Ovary (tissue), 9 donors: ENCODE results near the gene ZC3H7B. TPM values are rescaled to one million over a fixed set of nuclear protein-coding genes. Genes with fewer than 3 reads are reported as not detected.

Source experiments
- DNase-seq, 5 donors: peaks; one replicate each; pipeline ENCODE4 v3.0.0-alpha.2; 2019 to 2020
- H3K27ac ChIP-seq, 2 donors: fragments of 200-600 bp; one replicate each; pipeline versions ENCODE4 v1.5.1 to v1.8.0; 2019 to 2022
- H3K27me3 ChIP-seq: fragments of 200-600 bp; one replicate; pipeline ENCODE4 v1.8.0; 2022
- H3K36me3 ChIP-seq: fragments of 200-600 bp; sonication (generic); one replicate; pipeline ENCODE4 v1.5.1; 2019
- H3K4me1 ChIP-seq: one replicate; pipeline ENCODE4 v1.8.1; 2013; ENCODE audit warnings: mild to moderate bottlenecking, moderate library complexity; ENCODE audit not compliant: insufficient read depth
- H3K4me3 ChIP-seq: fragments of 200-600 bp; sonication (generic); one replicate; pipeline ENCODE4 v1.5.1; 2017
- H3K9me3 ChIP-seq, 2 donors: fragments of 200-600 bp in 1 of 2; sonication (generic) in 1 of 2; one replicate each; pipeline versions ENCODE4 v1.5.1 to v1.8.1; 2013 to 2019; ENCODE audit warnings: mild to moderate bottlenecking in 1 of 2, moderate library complexity in 1 of 2
- EP300 ChIP-seq: sonication (generic); formaldehyde crosslinking; IDR thresholded peaks from one replicate; pipeline ENCODE4 v1.6.1; 2017; ENCODE audit warnings: antibody characterized with exemption
- POLR2A ChIP-seq: fragments of 450-650 bp; IDR thresholded peaks from one replicate; pipeline ENCODE4 v1.6.1; 2017; ENCODE audit warnings: antibody characterized with exemption, mild to moderate bottlenecking, moderate library complexity
- WGBS, 3 donors: extraction: QIAGEN DNeasy Blood & Tissue Kit in 1 of 3; methylation state at CpG; one replicate each; pipeline versions ENCODE4 v1.1.5 to v1.1.7; 2013 to 2017; 5-methylcytosine and 5-hydroxymethylcytosine counted together
- intact Hi-C, 4 donors: fragments of 100-400 bp; cut with DNase I; formaldehyde crosslinking; loops; one replicate each; pipeline versions ENCODE4 v1.11.0 to v1.15.1; 2022 to 2023
- polyA plus RNA-seq, 2 donors: library from polyadenylated mRNA; stranded (reverse); fragments of 200-250 nt in 1 of 2; fragments of 350-450 nt in 1 of 2; fragmentation: Illumina TruSeq in 1 of 2; extraction: RNeasy Lipid Tissue Mini Kit (QIAGEN cat#74804) in 1 of 2; gene quantifications; one replicate each; pipeline ENCODE4 v1.2.3, GENCODE V29; 2013 to 2014
- total RNA-seq, 7 donors: library from RNA; depleted of rRNA in 2 of 7; stranded (reverse); fragments of >200 nt in 2 of 7; fragmentation: NEBNext Ultra II Directional in 3 of 7; extraction: Animal tissue kit (Norgen Biotek cat#: 25700) in 3 of 7; gene quantifications; one replicate each; pipeline versions ENCODE4 v1.1.0 to v1.2.4, GENCODE V29; 2016 to 2023
- TF ChIP-seq, protein P1 (sequence below), 3 donors: fragments of 450-650 bp in 2 of 3; fragments of 200-600 bp in 1 of 3; IDR thresholded peaks; one replicate each; pipeline versions ENCODE4 v1.5.1 to v1.8.0; 2016 to 2022; ENCODE audit warnings: antibody characterized with exemption in 3 of 3, mild to moderate bottlenecking in 1 of 3
- donor health status: DM: no; HTN: no; CAD: no; lungs with moderate emphysema.
- donor health status: DM: no; HTN: no; CAD: no.
- donor health status: Bipolar disorder and iron deficiency.
- donor health status: DM: yes; HTN: yes; CAD: no.
- donor health status: DM: no; HTN: no; CAD: no.
- donor health status: DM: yes; HTN: yes; CAD: no.

Gene ZC3H7B
- total and polyA plus RNA-seq, 9 donors = 27.3 to 96.5 (median 73.2) TPM

- Histone ChIP-seq H3K4me3 (no peak overlapping the region), H3K36me3 (no peaks in the 10 kb centered on the region)
- intact Hi-C loops = loop anchor here in 1 of 4 donors (5.0 kb wide), 1 partner anchor 53 kb away; the partner anchor contains the start of gene ZC3H7B
Observed at GRCh38 chr22:41354979-41355378, 53.7 kb downstream of the ZC3H7B start.

GRCh38 chr22:41355895-41356294 is 54.6 kb downstream of the ZC3H7B start:
- intact Hi-C loops = loop anchor here in 1 of 4 donors (5.0 kb wide), 1 partner anchor 54 kb away; the partner anchor contains the start of gene ZC3H7B
- no peak for DNase-seq
- no peaks in the 10 kb centered on the region for H3K27me3 ChIP-seq
- H3K27ac ChIP-seq = no peak overlapping the region
- 86 to 92% (median 90%) methylated on average over 14 to 17 of the region's 17 CpGs for WGBS, 3 donors
- TF ChIP-seq, protein P1, sequence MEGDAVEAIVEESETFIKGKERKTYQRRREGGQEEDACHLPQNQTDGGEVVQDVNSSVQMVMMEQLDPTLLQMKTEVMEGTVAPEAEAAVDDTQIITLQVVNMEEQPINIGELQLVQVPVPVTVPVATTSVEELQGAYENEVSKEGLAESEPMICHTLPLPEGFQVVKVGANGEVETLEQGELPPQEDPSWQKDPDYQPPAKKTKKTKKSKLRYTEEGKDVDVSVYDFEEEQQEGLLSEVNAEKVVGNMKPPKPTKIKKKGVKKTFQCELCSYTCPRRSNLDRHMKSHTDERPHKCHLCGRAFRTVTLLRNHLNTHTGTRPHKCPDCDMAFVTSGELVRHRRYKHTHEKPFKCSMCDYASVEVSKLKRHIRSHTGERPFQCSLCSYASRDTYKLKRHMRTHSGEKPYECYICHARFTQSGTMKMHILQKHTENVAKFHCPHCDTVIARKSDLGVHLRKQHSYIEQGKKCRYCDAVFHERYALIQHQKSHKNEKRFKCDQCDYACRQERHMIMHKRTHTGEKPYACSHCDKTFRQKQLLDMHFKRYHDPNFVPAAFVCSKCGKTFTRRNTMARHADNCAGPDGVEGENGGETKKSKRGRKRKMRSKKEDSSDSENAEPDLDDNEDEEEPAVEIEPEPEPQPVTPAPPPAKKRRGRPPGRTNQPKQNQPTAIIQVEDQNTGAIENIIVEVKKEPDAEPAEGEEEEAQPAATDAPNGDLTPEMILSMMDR (IDR thresholded peaks at IDR 0.05) = no peak
- TF ChIP-seq EP300 (no peak), POLR2A (no peak)
- no peak overlapping the region for H3K4me3 ChIP-seq
- no peaks in the 10 kb centered on the region for H3K9me3 ChIP-seq
- no peaks in the 10 kb centered on the region for H3K4me1 ChIP-seq
- no peaks in the 10 kb centered on the region for H3K36me3 ChIP-seq

More at GRCh38 chr22:41354979-41355378, 53.7 kb downstream of the ZC3H7B start:
- Histone ChIP-seq H3K9me3 (no peaks in the 10 kb centered on the region), H3K4me1 (no peaks in the 10 kb centered on the region), H3K27ac (no peak overlapping the region), H3K27me3 (no peaks in the 10 kb centered on the region)
- TF ChIP-seq, protein P1 (IDR thresholded peaks at IDR 0.05) = no peak
- TF ChIP-seq POLR2A (no peak), EP300 (no peak)
- WGBS, 3 donors = 83 to 88% (median 86%) methylated on average over 10 of the region's 10 CpGs
- no peak for DNase-seq

- Histone ChIP-seq H3K36me3 (no peaks in the 10 kb centered on the region), H3K27me3 (no peaks in the 10 kb centered on the region)
- intact Hi-C loops = loop anchor here in 1 of 4 donors (5.0 kb wide), 1 partner anchor 54 kb away; the partner anchor contains the start of gene ZC3H7B
Observed at GRCh38 chr22:41356430-41357028, 55.2 kb downstream of the ZC3H7B start.

GRCh38 chr22:41357191-41357590 is 55.9 kb downstream of the ZC3H7B start:
- TF ChIP-seq POLR2A = no peak
- TF ChIP-seq EP300 = no peak
- TF ChIP-seq, protein P1 (IDR thresholded peaks at IDR 0.05) = no peak
- DNase-seq = no peak
- no peaks in the 10 kb centered on the region for H3K27me3 ChIP-seq
- H3K9me3 ChIP-seq = no peaks in the 10 kb centered on the region
- 84 to 98% (median 87%) methylated on average over 6 to 16 of the region's 16 CpGs for WGBS, 3 donors
- no peak overlapping the region for H3K4me3 ChIP-seq
- H3K36me3 ChIP-seq = no peaks in the 10 kb centered on the region
- no peaks in the 10 kb centered on the region for H3K4me1 ChIP-seq
- H3K27ac ChIP-seq = no peak overlapping the region
- intact Hi-C loops = loop anchor here in 1 of 4 donors (5.0 kb wide), 1 partner anchor 55 kb away; the partner anchor contains the start of gene ZC3H7B

More at GRCh38 chr22:41356430-41357028, 55.2 kb downstream of the ZC3H7B start:
- DNase-seq = no peak
- 84 to 85% (median 84%) methylated on average over 21 to 25 of the region's 25 CpGs for WGBS, 3 donors
- H3K27ac ChIP-seq = no peak overlapping the region
- H3K4me1 ChIP-seq = no peaks in the 10 kb centered on the region
- TF ChIP-seq EP300 (no peak), POLR2A (no peak)
- TF ChIP-seq, protein P1 (IDR thresholded peaks at IDR 0.05) = no peak
- no peaks in the 10 kb centered on the region for H3K9me3 ChIP-seq
- no peak overlapping the region for H3K4me3 ChIP-seq
